ENCODE measurements around the gene EPHB1.

The EPHB1 gene

DNA sequence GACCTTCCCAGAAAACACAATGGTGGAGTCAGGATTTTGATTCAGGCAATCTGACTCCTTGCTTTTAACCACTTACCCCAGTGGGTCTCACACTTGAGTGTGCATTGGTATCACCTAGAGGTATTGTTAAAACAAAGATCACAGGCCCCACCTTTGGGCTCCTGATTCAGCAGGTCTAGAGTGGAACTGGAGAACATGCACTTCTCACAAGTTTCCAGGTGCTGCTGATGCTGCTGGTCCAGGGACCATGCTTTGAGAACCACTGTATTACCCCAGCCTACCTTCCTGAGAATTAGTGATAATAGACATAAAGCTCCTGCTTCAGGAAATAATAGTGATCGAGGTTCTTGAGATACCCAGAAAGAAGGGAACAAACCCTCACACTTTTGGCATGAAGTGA lies 466.9 kb downstream of the EPHB1 start:
- TF ChIP-seq, protein P1, sequence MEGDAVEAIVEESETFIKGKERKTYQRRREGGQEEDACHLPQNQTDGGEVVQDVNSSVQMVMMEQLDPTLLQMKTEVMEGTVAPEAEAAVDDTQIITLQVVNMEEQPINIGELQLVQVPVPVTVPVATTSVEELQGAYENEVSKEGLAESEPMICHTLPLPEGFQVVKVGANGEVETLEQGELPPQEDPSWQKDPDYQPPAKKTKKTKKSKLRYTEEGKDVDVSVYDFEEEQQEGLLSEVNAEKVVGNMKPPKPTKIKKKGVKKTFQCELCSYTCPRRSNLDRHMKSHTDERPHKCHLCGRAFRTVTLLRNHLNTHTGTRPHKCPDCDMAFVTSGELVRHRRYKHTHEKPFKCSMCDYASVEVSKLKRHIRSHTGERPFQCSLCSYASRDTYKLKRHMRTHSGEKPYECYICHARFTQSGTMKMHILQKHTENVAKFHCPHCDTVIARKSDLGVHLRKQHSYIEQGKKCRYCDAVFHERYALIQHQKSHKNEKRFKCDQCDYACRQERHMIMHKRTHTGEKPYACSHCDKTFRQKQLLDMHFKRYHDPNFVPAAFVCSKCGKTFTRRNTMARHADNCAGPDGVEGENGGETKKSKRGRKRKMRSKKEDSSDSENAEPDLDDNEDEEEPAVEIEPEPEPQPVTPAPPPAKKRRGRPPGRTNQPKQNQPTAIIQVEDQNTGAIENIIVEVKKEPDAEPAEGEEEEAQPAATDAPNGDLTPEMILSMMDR (IDR thresholded peaks at IDR 0.05; ENCODE audit: low read depth, low read length, missing control alignments), result no peak

DNA sequence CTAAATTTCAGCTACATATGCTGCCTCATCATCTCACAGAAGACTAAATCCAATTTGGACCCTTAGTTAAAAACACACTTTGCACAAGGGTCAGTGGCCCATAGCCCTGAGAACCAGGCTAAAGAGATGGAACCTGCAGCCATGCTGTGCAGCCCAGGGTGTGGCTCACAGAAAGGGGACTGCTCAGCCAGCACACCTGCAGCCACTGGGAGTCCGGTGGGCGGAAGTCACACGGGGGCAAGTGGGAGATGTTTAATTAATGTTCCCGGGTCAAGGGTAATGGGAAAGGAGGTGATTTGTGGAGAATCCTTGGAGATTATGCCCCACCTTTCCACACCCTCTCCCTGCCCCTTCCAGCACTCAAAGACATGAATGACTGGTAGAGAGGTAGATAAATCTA lies 467.4 kb downstream of the EPHB1 start:
- no peak for DNase-seq (ENCODE audit: extremely low read depth, low read depth)

More for the DNA sequence above, 466.9 kb downstream of the EPHB1 start:
- H3K4me3 ChIP-seq (replicated peaks; ENCODE audit: low read depth, low read length), result no peak overlapping the region
- DNase-seq (ENCODE audit: extremely low read depth, low read depth), result no peak

DNA sequence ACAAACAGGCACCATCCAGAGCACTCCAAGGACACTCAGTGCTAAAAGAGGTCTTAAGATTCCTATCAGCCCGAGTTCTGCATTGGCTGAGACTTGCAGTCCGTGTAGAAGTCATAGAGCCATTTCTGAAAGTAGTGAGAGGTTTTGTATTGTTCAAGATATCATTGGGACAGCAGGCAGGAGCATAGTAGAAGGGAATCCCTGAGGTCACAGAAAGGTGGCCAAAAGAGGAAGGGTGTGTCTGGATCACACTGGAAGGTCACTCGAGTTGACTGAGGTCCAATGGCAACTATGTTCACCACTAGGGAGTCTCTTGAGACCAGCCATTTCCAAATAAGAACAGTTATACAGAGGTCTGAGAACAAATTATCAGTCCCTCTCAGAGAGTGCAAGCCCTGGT lies 468.3 kb downstream of the EPHB1 start:
- no peak for DNase-seq (ENCODE audit: extremely low read depth, low read depth)
- TF ChIP-seq, protein P1 (IDR thresholded peaks at IDR 0.05; ENCODE audit: low read depth, low read length, missing control alignments), result no peak
- H3K4me3 ChIP-seq (replicated peaks; ENCODE audit: low read depth, low read length), result no peak overlapping the region

More for the DNA sequence above, 467.4 kb downstream of the EPHB1 start:
- TF ChIP-seq, protein P1 (IDR thresholded peaks at IDR 0.05; ENCODE audit: low read depth, low read length, missing control alignments), result no peak
- H3K4me3 ChIP-seq (replicated peaks; ENCODE audit: low read depth, low read length), result no peak overlapping the region

DNA sequence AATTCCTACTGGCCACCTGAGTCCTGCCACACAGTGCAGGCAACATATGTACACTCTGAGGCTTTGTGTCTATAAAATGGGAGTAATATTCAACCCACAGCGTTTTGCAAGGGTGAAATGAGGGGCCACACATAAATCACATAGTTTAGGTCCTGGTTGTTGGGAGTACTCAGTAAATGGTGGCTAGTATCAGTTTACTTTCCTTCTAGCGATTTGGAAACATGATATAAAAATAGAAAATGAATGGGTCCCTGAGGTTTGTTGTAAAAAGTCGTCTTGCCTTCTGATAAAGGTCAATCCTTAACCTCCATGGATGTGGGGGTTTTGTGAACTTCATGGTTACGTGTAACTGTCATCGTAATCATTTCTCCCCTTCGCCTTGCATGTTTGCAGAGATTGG lies 472.4 kb downstream of the EPHB1 start:
- TF ChIP-seq, protein P1 (IDR thresholded peaks at IDR 0.05; ENCODE audit: low read depth, low read length, missing control alignments), result no peak
- DNase-seq (ENCODE audit: extremely low read depth, low read depth), result no peak

DNA sequence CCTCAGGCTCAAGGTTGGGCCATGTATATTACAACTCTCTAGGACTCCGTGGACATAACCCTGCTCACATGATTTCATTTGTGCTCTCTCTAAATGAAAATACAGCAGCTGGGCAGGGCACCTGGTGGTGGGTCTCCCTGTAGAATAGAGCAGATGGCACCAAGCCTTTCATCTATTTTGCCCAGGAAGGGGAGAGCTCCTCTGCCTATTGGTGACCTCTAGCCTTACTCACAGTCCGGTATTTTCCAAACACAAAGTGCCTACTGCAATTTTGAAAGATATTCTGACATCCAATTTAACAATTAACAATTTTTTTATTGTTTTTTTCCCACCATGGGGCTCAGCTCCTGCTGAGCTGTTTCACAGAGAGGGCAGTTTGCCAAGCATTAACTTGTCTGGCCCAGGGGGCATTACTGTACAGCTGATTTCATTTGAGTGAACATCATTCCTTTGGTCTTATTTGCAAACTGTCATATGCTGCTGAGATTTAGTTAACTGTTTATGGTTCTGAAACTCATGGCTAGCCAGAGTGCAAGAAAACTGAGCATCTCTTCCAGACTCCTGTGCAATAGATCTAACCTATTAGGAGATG lies 474.0 kb downstream of the EPHB1 start:
- TF ChIP-seq, protein P1 (IDR thresholded peaks at IDR 0.05; ENCODE audit: low read depth, low read length, missing control alignments), result no peak
- DNase-seq (ENCODE audit: extremely low read depth, low read depth), result no peak

More for the DNA sequence above, 472.4 kb downstream of the EPHB1 start:
- H3K4me3 ChIP-seq (replicated peaks; ENCODE audit: low read depth, low read length), result no peak overlapping the region

DNA sequence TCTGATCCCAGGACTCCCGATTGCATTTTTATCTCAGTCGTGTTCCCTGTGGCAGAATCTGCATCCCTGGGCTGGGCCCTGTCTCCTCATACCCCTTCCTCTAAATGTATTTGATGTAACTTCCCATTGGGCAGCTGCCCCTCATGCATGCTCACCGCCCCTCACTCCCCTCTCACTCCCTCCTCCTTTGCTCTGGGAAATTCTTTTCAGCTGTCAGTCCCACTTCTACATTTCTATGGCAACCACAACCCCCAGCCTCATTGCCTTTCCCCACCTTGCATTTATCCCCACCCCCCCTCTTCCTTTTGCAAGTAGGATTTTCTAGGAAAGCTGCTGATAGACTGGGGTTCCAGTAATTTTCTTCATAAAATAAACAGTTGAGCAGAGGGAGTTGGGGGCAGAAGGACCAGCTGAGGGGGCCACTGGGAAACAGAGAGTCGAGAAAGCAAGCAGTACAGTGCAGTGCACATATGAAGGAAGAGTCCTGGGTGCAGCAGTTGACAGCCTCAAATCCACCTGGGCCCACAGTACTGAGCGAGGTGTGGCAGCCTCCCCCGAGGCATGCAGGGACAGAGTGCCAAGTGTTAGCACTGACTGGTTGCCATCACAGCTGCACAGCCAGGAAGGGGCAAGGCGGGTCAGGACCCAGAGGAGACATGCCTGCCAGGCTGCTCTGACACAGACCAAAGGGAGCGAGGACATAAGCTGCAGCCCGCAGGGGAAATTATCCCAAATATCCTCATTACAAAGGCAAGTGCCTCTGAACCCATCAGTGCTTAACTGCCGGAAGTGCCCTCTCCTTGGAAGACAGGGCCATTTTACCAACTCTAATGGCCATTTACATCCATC lies 476.3 kb downstream of the EPHB1 start:
- DNase-seq (ENCODE audit: extremely low read depth, low read depth), result no peak
- no peak overlapping the region for H3K4me3 ChIP-seq (replicated peaks; ENCODE audit: low read depth, low read length)
- TF ChIP-seq, protein P1 (IDR thresholded peaks at IDR 0.05; ENCODE audit: low read depth, low read length, missing control alignments), result no peak

More for the DNA sequence above, 474.0 kb downstream of the EPHB1 start:
- no peak overlapping the region for H3K4me3 ChIP-seq (replicated peaks; ENCODE audit: low read depth, low read length)
